ENCODE results near the gene ADAM8. TPM values are rescaled to one million over a fixed set of nuclear protein-coding genes. Genes with fewer than 3 reads are reported as not detected.

Gene ADAM8
- total RNA-seq, 1 donor = 0.36 TPM

GRCh38 chr10:133257489-133258065 lies 19.1 kb downstream of the ADAM8 start:
- DNase-seq (ENCODE audit: low read depth) = peak; percentile 32
- peak; percentile 50 for TF ChIP-seq CTCF (IDR thresholded peaks at IDR 0.05; ENCODE audit: insufficient read depth, low read length)
- no peak overlapping the region for H3K4me3 ChIP-seq (ENCODE audit: low read depth, low read length)

GRCh38 chr10:133255323-133255722 lies 21.3 kb downstream of the ADAM8 start:
- DNase-seq (ENCODE audit: low read depth) = no peak
- no peak overlapping the region for H3K4me3 ChIP-seq (ENCODE audit: low read depth, low read length)
- TF ChIP-seq CTCF (IDR thresholded peaks at IDR 0.05; ENCODE audit: insufficient read depth, low read length) = no peak

GRCh38 chr10:133254421-133255120 lies 22.1 kb downstream of the ADAM8 start:
- no peak for DNase-seq (ENCODE audit: low read depth)
- TF ChIP-seq CTCF (IDR thresholded peaks at IDR 0.05; ENCODE audit: insufficient read depth, low read length) = no peak

GRCh38 chr10:133253361-133253955 lies 23.2 kb downstream of the ADAM8 start:
- H3K4me3 ChIP-seq (ENCODE audit: low read depth, low read length) = no peak overlapping the region
- DNase-seq (ENCODE audit: low read depth) = no peak
- TF ChIP-seq CTCF (IDR thresholded peaks at IDR 0.05; ENCODE audit: insufficient read depth, low read length) = no peak

More at GRCh38 chr10:133254421-133255120, 22.1 kb downstream of the ADAM8 start:
- no peak overlapping the region for H3K4me3 ChIP-seq (ENCODE audit: low read depth, low read length)

- DNase-seq (ENCODE audit: low read depth) = no peak
- no peak for TF ChIP-seq CTCF (IDR thresholded peaks at IDR 0.05; ENCODE audit: insufficient read depth, low read length)
- H3K4me3 ChIP-seq (ENCODE audit: low read depth, low read length) = no peak overlapping the region
Measured at GRCh38 chr10:133252223-133252552, 24.5 kb downstream of the ADAM8 start.

- no peak overlapping the region for H3K4me3 ChIP-seq (ENCODE audit: low read depth, low read length)
- no peak for TF ChIP-seq CTCF (IDR thresholded peaks at IDR 0.05; ENCODE audit: insufficient read depth, low read length)
- DNase-seq (ENCODE audit: low read depth) = no peak
Measured at GRCh38 chr10:133251388-133252222, 25.1 kb downstream of the ADAM8 start.

Measured in fibroblast of the aortic adventitia (primary cell).